Measurements from ENCODE around the gene ACKR4.

- no peak for TF ChIP-seq CTCF (conservative IDR thresholded peaks at IDR 0.05)
- TF ChIP-seq ZFX (IDR thresholded peaks at IDR 0.05): no peak
Observed at GRCh38 chr3:132650153-132650552, 53.1 kb downstream of the ACKR4 start.

Data from C4-2B (cell line).